Measurements from ENCODE around the gene RBM33. TPM values are rescaled to one million over a fixed set of nuclear protein-coding genes. Genes with fewer than 3 reads are reported as not detected.

The RBM33 gene
- total and polyA plus RNA-seq, 9 of the 15 experiments (the other 6 are each of a cell fraction or from before 2014, with no cell fraction given) = 4.4 to 80.7 (median 27.3) TPM

DNA sequence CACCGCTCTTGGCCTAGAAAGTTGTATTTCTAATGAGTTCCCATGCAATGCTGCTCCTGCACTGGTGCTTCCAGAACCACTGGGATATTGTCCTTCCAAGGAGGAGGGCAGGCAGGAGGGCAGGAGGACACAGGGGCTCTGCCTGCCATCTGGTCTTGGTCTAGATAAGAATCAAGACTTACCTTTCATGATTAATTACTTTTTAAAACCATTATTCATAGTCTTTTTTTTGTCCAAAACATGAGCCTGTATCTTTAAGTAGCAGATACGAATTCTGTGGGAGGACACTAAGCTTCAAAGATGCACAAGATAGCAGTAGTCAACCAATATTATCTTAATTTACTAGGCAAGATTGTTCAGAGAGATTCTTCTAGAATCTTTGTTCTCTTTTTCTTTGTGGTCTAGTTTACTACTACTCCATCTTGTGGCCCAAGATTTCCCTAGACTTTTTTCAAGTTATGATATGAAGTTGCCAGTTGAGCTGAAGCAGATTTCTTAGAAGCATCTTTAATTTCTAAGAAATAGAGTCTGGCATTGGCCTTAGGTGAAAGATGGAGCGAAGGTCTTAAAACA lies 57.6 kb downstream of the RBM33 start (continued):
- TF ChIP-seq, protein P1, sequence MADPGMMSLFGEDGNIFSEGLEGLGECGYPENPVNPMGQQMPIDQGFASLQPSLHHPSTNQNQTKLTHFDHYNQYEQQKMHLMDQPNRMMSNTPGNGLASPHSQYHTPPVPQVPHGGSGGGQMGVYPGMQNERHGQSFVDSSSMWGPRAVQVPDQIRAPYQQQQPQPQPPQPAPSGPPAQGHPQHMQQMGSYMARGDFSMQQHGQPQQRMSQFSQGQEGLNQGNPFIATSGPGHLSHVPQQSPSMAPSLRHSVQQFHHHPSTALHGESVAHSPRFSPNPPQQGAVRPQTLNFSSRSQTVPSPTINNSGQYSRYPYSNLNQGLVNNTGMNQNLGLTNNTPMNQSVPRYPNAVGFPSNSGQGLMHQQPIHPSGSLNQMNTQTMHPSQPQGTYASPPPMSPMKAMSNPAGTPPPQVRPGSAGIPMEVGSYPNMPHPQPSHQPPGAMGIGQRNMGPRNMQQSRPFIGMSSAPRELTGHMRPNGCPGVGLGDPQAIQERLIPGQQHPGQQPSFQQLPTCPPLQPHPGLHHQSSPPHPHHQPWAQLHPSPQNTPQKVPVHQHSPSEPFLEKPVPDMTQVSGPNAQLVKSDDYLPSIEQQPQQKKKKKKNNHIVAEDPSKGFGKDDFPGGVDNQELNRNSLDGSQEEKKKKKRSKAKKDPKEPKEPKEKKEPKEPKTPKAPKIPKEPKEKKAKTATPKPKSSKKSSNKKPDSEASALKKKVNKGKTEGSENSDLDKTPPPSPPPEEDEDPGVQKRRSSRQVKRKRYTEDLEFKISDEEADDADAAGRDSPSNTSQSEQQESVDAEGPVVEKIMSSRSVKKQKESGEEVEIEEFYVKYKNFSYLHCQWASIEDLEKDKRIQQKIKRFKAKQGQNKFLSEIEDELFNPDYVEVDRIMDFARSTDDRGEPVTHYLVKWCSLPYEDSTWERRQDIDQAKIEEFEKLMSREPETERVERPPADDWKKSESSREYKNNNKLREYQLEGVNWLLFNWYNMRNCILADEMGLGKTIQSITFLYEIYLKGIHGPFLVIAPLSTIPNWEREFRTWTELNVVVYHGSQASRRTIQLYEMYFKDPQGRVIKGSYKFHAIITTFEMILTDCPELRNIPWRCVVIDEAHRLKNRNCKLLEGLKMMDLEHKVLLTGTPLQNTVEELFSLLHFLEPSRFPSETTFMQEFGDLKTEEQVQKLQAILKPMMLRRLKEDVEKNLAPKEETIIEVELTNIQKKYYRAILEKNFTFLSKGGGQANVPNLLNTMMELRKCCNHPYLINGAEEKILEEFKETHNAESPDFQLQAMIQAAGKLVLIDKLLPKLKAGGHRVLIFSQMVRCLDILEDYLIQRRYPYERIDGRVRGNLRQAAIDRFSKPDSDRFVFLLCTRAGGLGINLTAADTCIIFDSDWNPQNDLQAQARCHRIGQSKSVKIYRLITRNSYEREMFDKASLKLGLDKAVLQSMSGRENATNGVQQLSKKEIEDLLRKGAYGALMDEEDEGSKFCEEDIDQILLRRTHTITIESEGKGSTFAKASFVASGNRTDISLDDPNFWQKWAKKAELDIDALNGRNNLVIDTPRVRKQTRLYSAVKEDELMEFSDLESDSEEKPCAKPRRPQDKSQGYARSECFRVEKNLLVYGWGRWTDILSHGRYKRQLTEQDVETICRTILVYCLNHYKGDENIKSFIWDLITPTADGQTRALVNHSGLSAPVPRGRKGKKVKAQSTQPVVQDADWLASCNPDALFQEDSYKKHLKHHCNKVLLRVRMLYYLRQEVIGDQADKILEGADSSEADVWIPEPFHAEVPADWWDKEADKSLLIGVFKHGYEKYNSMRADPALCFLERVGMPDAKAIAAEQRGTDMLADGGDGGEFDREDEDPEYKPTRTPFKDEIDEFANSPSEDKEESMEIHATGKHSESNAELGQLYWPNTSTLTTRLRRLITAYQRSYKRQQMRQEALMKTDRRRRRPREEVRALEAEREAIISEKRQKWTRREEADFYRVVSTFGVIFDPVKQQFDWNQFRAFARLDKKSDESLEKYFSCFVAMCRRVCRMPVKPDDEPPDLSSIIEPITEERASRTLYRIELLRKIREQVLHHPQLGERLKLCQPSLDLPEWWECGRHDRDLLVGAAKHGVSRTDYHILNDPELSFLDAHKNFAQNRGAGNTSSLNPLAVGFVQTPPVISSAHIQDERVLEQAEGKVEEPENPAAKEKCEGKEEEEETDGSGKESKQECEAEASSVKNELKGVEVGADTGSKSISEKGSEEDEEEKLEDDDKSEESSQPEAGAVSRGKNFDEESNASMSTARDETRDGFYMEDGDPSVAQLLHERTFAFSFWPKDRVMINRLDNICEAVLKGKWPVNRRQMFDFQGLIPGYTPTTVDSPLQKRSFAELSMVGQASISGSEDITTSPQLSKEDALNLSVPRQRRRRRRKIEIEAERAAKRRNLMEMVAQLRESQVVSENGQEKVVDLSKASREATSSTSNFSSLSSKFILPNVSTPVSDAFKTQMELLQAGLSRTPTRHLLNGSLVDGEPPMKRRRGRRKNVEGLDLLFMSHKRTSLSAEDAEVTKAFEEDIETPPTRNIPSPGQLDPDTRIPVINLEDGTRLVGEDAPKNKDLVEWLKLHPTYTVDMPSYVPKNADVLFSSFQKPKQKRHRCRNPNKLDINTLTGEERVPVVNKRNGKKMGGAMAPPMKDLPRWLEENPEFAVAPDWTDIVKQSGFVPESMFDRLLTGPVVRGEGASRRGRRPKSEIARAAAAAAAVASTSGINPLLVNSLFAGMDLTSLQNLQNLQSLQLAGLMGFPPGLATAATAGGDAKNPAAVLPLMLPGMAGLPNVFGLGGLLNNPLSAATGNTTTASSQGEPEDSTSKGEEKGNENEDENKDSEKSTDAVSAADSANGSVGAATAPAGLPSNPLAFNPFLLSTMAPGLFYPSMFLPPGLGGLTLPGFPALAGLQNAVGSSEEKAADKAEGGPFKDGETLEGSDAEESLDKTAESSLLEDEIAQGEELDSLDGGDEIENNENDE (IDR thresholded peaks at IDR 0.05; ENCODE audit: low read depth, low read length) = no peak
- no peak for TF ChIP-seq KDM4B (IDR thresholded peaks at IDR 0.05; ENCODE audit: borderline replicate concordance in 2 of 2, low read depth in 1 of 2)
- TF ChIP-seq, protein P2, sequence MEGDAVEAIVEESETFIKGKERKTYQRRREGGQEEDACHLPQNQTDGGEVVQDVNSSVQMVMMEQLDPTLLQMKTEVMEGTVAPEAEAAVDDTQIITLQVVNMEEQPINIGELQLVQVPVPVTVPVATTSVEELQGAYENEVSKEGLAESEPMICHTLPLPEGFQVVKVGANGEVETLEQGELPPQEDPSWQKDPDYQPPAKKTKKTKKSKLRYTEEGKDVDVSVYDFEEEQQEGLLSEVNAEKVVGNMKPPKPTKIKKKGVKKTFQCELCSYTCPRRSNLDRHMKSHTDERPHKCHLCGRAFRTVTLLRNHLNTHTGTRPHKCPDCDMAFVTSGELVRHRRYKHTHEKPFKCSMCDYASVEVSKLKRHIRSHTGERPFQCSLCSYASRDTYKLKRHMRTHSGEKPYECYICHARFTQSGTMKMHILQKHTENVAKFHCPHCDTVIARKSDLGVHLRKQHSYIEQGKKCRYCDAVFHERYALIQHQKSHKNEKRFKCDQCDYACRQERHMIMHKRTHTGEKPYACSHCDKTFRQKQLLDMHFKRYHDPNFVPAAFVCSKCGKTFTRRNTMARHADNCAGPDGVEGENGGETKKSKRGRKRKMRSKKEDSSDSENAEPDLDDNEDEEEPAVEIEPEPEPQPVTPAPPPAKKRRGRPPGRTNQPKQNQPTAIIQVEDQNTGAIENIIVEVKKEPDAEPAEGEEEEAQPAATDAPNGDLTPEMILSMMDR (IDR thresholded peaks at IDR 0.05 in 2 of 3, conservative IDR thresholded peaks at IDR 0.05 in 1 of 3; ENCODE audit: insufficient read depth in 2 of 3, low read depth in 1 of 3, low read length in 3 of 3) = peak in 1 of 3 experiments; percentile 27; a peak in 1 of 6 replicates
- no peak for TF ChIP-seq HCFC1 (IDR thresholded peaks at IDR 0.05; ENCODE audit: low read depth, low read length)
- TF ChIP-seq ARID1B (IDR thresholded peaks at IDR 0.05) = no peak
- no peak for TF ChIP-seq SMARCC2 (IDR thresholded peaks at IDR 0.05; ENCODE audit: low read depth)
- no peak for TF ChIP-seq ZNF431 (CRISPR knock-in tag; IDR thresholded peaks at IDR 0.05)
- TF ChIP-seq MEIS2 (IDR thresholded peaks at IDR 0.05; ENCODE audit: partially characterized antibody) = peak; percentile 41
- no peak for TF ChIP-seq NR0B1 (IDR thresholded peaks at IDR 0.05; ENCODE audit: partially characterized antibody)
- peak; percentile 66; the same call in 1 of the 2 replicates for TF ChIP-seq SOX6 (IDR thresholded peaks at IDR 0.05)
- no peak for TF ChIP-seq ZNF75A (CRISPR knock-in tag; IDR thresholded peaks at IDR 0.05)
- no peak for TF ChIP-seq ZNF282 (CRISPR knock-in tag; IDR thresholded peaks at IDR 0.05)
- no peak for TF ChIP-seq RBM34 (IDR thresholded peaks at IDR 0.05; ENCODE audit: borderline replicate concordance, insufficient read depth, low read length)
- TF ChIP-seq NFIC (IDR thresholded peaks at IDR 0.05) = no peak

Measured in K562 (cell line).